Midbrain (tissue), 1 donor: ENCODE data around the gene CDON.

ENCODE experiments used
- DNase-seq: peaks from one replicate; lab custom pipeline; 2025; lab: John Stamatoyannopoulos, UW

Gene CDON

DNA sequence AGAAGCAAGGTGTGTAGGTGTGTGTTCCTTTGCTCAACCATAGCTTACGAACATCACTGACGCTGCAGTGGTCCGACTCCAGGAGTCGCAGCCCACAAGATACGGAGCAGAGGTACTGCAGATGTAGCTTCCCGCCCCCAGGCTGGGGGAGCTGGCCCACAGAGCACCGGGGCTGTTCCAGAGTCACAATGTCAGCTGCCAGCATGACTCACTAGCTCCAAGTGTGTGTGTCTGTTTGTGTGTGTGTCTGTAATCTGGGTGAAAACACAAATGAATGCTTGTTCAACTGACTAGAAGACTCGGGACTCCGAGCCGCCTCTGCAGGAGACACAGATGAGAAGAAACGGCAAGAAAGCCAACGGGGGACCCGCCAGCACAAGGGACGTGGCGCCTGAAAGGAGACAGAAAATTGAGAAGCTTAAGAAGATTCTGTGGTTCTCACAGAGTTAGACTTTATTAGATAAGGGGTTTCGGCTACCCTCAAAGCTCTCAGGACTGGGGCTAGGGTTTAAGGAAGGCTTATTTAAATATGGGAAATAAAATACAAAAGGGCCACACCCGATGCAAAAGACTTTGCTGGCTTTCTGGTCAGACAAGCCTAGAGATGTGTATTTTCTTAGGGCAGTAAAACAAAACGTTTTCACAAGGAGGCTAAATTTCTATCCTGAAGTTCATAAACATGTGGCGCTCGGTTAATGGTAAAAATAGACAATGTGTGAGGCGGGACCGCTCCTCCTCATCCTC is 106.1 kb downstream of the CDON start:
- DNase-seq, result no peak

DNA sequence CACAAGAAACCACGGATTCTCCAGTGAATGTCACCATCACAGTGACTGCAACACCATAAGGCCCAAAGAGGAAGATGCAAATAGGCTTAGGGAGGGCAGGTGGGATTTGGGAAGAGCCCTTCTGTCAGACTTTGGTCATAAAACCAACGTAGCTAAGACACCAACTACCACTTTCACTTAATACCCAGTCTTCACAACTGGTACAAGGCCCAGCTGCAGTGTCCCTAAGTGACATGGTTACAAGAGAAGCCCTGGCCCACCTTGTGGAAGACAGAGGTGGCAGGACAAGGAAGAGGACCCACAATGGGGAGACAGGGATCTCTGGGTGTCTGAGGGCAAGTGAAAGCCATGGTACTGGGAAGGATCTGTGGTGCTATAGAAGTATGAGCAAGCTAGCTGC is 106.8 kb downstream of the CDON start:
- DNase-seq, result no peak

DNA sequence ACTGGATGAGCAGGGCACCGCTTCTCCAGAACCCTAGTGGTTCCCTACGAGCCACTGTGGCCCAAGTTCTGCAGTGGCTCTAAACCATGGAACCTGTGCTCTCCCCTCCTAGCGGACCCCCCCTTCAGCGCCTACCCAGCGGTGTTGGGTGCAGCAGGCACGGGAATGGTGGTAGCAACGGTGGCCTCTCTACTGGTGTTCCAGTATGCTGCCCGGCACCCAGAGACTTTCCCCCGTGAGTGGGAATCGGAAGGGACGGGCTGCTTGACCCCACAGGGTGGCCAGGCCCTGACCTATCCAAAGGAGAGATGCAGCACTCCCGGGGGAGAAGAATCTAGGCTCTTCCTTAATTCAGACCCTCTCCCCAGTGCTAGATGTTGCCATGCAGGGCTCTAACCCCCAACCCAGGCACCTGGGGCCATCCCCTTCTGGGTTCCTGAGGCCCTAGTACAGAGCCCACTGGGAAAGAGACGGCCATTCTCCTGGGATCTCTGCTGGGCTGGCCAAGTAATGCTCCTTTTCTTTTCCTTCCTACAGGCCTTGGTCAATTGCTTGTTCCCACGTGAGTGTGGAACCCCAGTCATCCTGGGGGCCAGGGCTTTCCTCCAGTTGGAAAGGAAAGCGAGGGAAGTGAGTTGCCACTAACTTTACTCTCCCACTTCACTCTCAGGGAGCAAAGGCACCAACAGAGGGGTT is 107.6 kb downstream of the CDON start:
- no peak for DNase-seq

DNA sequence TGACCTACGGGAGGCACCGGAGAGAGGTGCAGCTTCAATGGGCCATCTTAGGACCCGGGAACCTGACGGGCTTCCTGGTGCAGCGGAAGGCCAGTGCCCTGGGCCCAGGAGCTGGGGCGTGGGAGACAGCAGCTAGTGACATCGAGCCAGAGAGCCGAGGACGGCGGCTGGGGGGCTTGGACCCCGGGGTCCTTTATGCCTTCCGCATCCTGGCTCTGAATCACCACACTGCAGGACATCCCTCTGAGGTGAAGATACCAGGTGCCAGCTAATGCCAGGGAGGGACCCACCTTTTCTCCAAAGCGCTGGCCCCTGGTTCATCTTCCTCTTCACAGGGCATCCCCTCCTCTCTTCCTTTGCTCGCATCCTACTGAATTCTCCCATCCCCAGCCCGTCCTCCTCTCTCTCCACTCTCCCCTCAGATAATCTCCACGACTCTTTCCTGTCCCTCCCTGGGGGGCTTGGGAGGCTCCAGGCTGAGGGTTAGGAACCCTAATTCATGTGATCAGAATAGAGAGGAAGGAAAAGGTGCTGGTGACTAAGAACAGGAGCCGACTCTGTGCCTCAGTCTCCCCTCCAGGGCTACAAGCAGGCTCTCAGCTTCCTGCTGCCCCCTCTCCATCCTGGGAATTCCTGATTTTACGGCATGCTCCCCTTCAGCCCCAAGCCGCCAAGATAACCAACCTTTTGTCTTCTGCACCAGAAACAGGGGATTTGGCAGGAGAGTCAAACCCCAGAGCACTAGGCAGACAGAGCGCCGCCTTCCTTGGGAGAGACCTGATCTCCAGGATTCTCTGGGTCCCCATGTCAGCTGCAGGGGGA is 108.3 kb downstream of the CDON start:
- no peak for DNase-seq

DNA sequence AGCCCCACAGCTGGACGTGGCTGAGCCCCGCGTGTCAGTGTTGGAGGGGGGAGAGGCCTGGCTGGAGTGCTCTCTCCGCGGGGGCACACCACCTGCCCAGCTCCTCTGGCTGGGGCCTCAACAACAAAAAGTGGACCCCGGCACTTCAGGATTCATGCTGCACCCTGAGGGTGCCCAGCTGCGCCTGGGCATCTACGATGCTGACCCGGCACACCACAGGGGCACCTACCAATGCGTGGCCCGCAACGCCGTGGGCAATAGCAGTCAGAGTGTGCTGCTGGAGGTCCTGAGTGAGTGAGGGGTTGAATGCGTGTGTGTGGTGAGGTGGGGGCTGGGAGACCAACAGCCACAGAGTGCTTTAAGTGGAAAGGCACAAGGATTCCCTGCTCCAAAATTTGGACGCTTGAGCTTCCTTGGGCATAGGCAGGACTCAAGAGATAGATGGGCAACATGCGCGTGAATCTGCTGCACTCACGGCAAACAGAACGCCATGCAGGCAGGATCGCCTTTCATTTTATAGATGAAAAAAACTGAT is 109.2 kb downstream of the CDON start:
- DNase-seq, result no peak

DNA sequence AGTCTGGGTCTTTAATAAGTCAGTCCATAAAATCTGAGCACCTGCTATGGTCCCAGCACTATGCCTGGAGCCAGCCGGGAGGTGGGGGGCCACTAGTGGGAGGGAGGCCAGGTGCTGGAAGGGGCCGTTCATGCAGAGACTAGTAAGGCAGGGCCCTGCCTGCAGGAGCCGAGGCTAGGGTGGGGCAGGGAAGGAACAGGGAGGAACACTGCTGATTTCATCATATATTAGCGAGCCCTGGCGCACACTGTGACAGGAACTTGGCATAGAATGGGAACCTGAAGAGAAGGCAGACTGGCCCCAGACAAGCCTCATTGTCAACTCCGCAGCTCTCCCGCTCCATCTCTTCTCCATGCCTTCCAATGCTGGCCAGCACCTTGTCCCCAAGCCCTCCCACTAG is 109.7 kb downstream of the CDON start:
- DNase-seq, result no peak

DNA sequence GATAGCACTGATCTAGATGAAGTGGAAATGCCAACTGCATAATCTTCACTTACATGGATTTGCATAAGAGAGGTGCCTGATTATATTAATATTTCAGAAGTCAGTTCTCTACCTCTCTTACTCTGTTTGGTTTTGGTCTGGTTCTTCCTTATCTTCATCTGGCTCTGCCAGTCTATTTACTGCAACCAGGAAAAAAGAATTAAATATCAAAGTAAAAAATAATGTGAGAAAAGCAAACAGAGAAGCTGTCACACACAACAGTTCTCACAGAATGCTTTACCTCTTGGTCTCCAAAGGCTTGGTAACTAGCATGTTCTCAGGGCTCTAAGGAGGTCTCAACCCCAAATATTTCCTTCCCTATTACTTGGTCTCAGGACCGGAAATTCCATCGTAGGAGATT is 110.1 kb downstream of the CDON start:
- DNase-seq, result no peak

DNA sequence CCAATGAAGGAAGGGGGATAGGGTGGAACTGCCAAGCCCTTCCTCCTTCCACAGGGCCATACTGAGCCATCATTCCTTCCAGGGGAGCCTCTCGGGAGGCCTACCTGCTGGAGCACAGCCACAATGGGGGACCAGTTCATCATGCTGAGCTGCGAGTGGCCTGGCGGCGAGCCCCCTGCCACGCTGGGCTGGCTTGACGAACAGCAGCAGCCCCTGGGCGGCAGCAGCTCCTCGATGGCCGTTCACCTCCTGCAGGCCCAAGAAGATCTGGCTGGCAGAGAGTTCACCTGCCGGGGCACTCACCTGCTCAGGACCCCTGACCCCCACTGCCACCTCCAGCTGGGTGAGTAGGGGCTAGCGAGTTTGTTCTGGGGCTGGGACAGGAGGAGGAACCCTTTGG is 110.9 kb downstream of the CDON start:
- no peak for DNase-seq

DNA sequence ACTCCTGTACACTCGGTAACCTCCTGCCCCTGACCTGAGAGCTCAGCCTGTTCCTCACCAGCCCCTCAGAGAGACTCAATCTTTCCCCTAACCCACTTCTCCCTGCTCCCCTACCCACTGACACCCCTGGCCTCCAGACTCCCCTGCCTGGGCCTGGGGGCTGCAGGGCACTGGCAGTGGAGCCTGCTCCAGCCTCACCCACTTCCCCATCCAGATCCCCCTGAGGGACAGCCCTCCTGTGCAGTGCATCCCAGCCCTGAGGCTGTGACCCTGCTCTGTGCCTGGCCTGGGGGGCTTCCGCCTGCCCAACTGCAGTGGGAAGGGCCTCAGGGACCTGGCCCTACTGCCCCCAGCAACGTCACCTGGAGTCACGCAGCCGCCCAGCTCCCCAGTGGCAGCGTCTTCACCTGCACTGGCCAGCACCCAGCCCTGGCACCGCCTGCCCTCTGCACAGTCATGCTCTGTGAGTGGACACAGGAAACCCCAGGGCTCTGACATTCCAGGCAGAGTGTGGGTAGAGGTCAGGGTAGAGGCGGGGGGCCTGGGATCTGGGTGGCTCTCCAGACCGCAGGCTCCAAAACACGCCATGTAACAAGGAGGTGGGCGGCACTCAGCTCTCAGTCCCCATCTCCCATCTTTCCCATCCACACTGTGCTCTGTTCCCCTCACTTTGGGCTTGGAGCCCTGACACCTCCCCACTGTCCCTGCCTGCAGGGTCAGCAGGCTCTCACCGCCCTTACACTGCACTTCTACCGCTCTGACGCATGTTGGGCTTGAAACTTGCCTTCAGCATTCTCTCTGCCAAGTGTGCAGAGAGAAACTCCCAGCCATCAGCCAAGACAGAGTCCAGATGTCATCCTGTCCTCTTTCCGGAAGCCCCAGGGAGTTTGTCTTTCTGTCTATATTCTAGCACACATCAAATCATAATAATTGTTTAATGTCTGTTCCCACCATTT is 111.7 kb downstream of the CDON start:
- DNase-seq, result no peak

DNA sequence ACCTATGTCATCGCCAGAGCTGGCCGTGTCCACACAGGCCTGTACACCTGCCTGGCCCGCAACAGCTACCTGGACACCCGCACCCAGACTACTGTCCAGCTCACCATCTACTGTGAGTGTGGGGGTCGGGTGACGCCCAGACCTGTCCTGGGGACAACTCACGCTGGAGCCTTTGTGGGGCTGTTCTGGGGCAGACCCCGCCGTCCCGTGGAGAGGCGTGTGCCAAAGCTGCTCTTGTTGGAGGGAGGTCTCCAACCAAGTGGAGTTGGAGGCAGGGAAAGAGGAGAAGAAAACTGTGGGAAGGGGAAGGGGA is 112.5 kb downstream of the CDON start:
- DNase-seq, result no peak

DNA sequence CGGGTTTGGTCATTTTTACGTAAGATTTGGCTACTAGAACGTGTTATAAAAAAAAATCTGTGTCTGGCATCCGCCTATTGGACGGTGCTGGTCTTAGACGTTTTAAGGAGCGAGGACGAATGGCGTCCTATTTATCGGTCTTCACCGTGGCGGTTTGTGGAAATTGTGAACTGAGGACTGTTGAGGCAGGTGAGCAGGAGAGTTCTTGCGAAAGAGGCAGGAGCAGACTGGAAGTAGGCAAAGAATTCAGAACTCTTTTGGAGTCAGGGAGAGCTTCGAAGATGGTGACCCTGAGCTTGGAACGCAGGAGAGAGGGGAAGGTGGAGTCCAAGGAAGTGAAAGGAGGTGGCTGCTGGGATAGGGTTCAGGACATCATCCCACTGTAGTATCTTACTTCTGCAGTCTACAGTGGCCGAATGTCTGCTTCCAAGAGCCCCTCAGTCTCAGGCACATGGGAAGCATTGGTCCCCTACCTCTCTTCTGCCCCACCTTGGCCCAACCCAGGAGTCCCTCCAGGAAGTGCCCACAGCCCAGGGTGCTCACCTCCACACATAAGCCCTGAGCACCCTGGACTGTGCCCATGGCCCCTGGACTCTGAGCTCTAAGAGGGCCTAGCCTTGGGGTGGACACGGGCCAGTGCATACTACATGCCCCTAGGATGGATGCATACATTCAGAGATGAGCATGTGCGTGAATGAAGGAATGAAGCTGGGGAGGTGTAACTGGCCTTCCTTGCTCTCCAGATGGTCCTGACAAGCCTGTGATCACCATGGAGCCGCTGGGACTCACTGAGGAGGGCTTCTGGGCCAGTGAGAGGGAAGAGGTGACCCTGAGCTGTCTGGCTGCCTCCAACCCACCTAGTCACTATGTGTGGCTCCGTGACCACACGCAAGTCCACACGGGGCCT is 113.1 kb downstream of the CDON start:
- DNase-seq, result no peak

DNA sequence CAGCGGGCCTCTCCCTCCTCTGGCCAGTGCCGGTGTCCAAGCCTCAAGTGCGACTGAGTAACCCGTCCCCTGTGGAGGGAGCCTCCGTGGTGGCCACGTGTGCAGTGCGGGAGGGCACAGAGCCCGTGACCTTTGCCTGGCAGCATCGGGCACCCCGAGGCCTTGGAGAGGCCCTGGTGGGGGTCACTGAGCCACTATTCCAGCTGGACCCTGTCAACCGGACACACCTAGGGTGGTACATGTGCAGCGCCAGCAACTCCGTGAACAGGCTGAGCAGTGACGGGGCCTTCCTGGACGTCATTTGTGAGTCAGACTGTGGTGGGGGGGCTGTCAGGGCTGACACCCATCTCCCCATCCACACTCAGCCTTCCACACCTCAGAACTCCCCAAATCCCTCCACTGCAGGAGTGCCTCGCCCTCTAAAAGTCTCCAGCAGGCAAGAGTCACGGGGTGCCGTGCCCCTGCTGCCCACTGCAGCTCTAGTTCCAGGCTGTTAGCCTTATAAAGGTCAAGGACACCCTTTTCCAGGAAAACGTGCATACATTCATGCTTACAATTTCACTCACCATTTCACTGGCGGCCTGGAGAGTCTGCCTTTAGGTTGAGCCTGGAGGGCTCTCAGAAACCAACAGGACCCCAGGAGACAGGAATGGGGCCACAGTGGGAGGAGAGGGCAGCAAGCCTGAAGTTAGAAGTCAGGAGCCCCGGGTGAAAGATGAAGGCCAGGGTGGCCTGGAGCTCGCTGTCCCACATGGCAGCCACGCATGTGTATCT is 114.2 kb downstream of the CDON start:
- DNase-seq, result no peak

DNA sequence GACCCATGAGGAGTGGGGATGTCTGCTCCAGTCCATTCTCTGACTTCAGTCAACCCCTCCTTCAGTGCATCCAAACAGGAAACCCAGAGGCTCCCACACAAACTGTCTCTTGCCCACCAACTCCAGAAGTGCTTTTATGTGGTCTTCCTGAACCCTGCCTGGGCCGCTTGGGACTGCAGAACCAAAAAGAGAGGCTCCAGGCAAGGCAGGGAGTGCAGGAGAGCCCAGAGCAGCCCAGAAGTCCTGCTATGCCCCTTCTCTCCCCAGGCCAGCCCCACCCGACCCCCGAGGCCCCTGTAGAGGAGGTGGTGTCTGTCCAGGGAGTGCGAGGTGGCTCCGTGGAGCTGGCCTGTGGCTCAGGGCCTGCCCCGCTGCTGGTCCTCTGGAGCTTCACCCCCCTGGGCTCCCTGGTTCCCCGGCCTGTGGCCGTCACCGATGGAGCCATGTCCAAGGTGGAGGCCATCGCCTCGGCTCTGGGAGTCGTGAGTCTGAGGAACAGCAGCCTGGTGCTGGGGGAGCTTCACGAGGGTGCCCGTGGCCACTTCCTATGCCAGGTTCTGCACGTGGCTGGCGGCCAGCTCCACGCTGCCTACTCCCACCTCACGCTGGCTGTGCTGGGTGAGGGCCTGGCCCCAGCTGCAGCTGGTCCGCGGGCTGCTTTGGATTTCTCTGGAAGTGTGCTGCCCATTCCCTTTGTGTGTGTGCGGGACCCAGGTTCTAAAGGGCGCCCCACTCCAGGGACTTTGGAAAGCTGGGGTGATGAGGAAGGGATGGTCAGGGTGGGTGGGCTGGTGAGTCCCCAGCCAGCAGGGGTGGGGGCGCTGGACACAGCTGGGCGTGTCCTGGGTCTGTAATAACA is 115.0 kb downstream of the CDON start:
- no peak for DNase-seq

DNA sequence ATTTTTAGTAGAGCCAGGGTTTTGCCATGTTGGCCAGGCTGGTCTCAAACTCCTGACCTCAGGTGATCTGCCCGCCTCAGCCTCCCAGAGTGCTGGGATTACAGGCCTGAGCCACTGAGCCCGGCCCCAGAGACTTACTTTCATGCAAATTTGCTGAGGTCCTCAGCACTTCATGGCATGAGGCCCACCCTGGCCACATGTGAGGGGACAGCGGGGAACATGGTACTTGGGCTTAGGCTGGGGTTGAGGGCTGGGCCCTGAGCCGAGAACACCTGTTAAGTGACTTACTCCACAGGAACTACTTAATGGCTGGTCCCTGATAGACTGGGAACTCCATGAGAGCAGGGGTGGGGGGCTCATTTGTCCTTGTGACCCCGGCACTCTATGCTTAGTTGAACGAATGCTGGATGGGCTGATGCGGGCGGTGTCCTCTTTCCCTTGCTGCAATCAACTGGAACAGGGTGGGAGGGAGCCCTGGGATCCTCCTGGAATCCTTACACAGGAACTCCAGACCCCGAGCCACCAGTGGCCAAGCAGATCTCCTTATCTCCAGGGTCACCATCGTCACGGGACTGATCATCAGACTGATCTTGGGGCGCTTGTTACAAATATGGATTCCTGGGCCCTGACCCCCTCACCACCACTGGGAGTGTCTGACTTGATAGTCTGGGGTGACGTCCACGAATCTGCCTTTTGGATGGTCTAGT is 115.8 kb downstream of the CDON start:
- DNase-seq, result no peak

DNA sequence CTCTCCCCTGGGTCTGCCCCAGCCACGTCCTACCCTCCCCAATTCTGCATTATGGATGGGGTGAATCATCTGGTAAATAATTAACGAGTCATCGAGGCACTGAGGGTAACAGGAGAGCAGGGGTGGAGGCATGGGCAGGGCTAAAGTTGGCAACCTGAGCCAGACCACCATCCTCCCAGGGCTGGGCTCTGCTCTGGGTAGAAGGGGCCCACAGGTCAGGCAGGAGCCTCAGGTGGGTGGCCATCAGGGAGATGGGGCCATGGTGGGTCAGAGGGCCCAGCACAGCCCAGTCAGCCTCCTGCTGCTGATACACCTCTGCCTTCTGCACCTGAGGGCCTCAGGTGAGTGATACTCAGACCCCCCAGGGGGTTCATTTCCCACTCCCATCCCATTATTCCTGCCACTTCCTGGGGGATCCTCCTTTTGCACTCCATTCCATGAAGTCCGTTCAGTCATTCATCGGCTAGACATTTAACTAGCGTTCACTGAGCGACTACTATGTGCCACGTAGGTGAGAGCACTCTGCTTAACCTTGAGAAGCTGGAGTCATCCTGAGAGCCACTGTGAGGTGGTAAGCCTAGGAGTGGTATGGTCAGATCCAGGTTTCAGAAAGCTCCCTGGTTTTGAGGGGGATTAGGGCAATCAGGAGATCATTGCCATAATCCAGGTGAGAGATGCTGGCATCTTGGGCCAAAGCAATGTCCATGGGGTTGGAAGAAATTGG is 116.7 kb downstream of the CDON start, which contains the start of gene VSIG10L2:
Gene VSIG10L2, plus strand, starts transcription at position 248 of the 724 bp plus-strand sequence. Its CDS starts 12 bp downstream, at position 260.
- DNase-seq, result no peak

DNA sequence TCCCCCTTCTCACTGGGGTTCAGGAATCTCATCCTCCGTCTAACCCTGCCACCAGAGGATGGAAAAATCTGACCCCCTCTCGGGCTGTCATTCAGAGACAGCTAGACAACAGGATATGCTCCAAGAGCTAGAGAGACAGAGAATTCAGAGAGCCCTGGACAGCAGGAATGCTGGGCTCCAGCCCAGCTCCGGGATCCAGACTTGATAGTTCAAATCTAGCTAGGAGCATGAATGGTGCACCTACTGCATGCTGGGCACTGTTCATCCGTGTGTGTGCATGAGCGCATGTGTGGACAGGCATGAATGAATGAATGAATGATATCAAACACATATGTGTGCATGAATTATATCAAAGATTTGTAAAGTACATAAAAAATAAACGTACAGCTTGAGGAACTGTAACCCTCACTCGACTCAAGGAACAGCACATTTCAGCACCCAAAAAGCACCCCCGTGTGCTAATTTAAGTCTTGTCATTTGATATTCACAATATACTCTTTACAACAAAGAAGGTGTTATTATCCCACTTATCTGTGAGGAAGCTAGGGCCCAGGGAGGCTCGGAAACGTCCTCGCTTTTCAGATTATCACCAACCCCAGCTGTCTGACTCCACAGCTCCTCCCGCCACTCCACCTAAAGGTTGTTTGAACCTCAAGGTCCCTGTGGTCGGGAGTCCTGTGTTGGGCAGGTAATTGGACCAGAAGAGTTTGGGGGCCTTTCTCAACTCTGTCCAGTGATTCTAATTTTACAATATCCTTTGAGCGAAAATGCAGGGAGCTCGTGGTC is 117.5 kb downstream of the CDON start:
- DNase-seq, result no peak
